ENCODE data around the gene C11orf98.

- TF ChIP-seq, protein P1, sequence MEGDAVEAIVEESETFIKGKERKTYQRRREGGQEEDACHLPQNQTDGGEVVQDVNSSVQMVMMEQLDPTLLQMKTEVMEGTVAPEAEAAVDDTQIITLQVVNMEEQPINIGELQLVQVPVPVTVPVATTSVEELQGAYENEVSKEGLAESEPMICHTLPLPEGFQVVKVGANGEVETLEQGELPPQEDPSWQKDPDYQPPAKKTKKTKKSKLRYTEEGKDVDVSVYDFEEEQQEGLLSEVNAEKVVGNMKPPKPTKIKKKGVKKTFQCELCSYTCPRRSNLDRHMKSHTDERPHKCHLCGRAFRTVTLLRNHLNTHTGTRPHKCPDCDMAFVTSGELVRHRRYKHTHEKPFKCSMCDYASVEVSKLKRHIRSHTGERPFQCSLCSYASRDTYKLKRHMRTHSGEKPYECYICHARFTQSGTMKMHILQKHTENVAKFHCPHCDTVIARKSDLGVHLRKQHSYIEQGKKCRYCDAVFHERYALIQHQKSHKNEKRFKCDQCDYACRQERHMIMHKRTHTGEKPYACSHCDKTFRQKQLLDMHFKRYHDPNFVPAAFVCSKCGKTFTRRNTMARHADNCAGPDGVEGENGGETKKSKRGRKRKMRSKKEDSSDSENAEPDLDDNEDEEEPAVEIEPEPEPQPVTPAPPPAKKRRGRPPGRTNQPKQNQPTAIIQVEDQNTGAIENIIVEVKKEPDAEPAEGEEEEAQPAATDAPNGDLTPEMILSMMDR (conservative IDR thresholded peaks at IDR 0.05; ENCODE audit: low read depth, low read length): no peak
- TF ChIP-seq EZH2 (IDR thresholded peaks at IDR 0.05; ENCODE audit: borderline replicate concordance, low read depth, low read length, poor library complexity, severe bottlenecking): no peak
Measured at GRCh38 chr11:62712276-62712812, 47.3 kb upstream of the C11orf98 start.
